Liver (tissue), 9 donors: Measurements from ENCODE around the gene FANK1. TPM values are rescaled to one million over a fixed set of nuclear protein-coding genes. Genes with fewer than 3 reads are reported as not detected.
"Not testable (repeated sequence)": the region's sequence is repeated elsewhere in the genome, so short reads cannot be mapped to it uniquely, and the experiment has no call there.

ENCODE experiments used
- DNase-seq: peaks from one replicate; pipeline ENCODE4 v3.0.0-alpha.2; 2017; ENCODE audit warnings: low spot score
- H3K27ac ChIP-seq, 2 donors: one replicate each; pipeline ENCODE4 v1.7.0; 2013; ENCODE audit warnings: inconsistent platforms in 2 of 2, low read length in 2 of 2, control low read depth in 1 of 2, low read depth in 1 of 2, mild to moderate bottlenecking in 1 of 2
- H3K27me3 ChIP-seq, 4 donors: one replicate each; pipeline versions ENCODE4 v1.6.1 to v1.7.0; 2013; ENCODE audit warnings: low read length in 3 of 4, inconsistent platforms in 1 of 4, mild to moderate bottlenecking in 1 of 4, moderate library complexity in 1 of 4; ENCODE audit not compliant: control insufficient read depth in 4 of 4, insufficient read depth in 4 of 4
- H3K36me3 ChIP-seq, 4 donors: one replicate each; pipeline versions ENCODE4 v1.6.1 to v1.7.0; 2013; ENCODE audit warnings: low read length in 3 of 4, mild to moderate bottlenecking in 3 of 4, low read depth in 1 of 4, moderate library complexity in 1 of 4; ENCODE audit not compliant: control insufficient read depth in 4 of 4, insufficient read depth in 3 of 4
- H3K4me1 ChIP-seq, 4 donors: one replicate each; pipeline versions ENCODE4 v1.6.1 to v1.7.0; 2013; ENCODE audit warnings: low read length in 3 of 4, mild to moderate bottlenecking in 3 of 4, moderate library complexity in 1 of 4; ENCODE audit not compliant: control insufficient read depth in 4 of 4, insufficient read depth in 4 of 4
- H3K4me3 ChIP-seq, 3 donors: one replicate each; pipeline versions ENCODE4 v1.6.1 to v1.7.0; 2013; ENCODE audit warnings: low read length in 3 of 3, control low read depth in 1 of 3, low read depth in 1 of 3, mild to moderate bottlenecking in 1 of 3
- H3K9ac ChIP-seq, 2 donors: one replicate each; pipeline ENCODE4 v1.7.0; 2013; ENCODE audit warnings: low read length in 2 of 2, mild to moderate bottlenecking in 2 of 2, moderate library complexity in 2 of 2, control low read depth in 1 of 2, low read depth in 1 of 2
- H3K9me3 ChIP-seq, 4 donors: one replicate each; pipeline versions ENCODE4 v1.6.1 to v1.7.0; 2013; ENCODE audit warnings: low read length in 3 of 4; ENCODE audit not compliant: control insufficient read depth in 4 of 4
- ATF3 ChIP-seq: IDR thresholded peaks from 2 replicates; pipeline ENCODE4 v1.6.1; 2016; ENCODE audit warnings: antibody characterized with exemption
- CTCF ChIP-seq: fragments of 150-350 bp; IDR thresholded peaks from 2 replicates; pipeline ENCODE4 v1.5.1; 2017; ENCODE audit warnings: improper control_type of control experiment, low read depth, low read length; ENCODE audit not compliant: missing input control
- EGR1 ChIP-seq, 2 donors: IDR thresholded peaks; 2 replicates each; pipeline ENCODE4 v1.6.1; 2016 to 2018; ENCODE audit warnings: antibody characterized with exemption in 2 of 2, low read depth in 2 of 2
- FOXA1 ChIP-seq: IDR thresholded peaks from 2 replicates; pipeline ENCODE4 v1.6.1; 2016; ENCODE audit warnings: antibody characterized with exemption
- FOXA2 ChIP-seq: IDR thresholded peaks from 2 replicates; pipeline ENCODE4 v1.6.1; 2016; ENCODE audit warnings: antibody characterized with exemption
- GABPA ChIP-seq, 2 donors: IDR thresholded peaks in 1 of 2; conservative IDR thresholded peaks in 1 of 2; 2 replicates each; pipeline ENCODE4 v1.6.1; 2016; ENCODE audit warnings: antibody characterized with exemption in 2 of 2, mild to moderate bottlenecking in 1 of 2, moderate library complexity in 1 of 2
- HNF4A ChIP-seq, 2 donors: conservative IDR thresholded peaks; 2 replicates each; pipeline ENCODE4 v1.6.1; 2016; ENCODE audit warnings: antibody characterized with exemption in 2 of 2, mild to moderate bottlenecking in 2 of 2
- JUND ChIP-seq, 2 donors: IDR thresholded peaks; 2 replicates each; pipeline ENCODE4 v1.6.1; 2016; ENCODE audit warnings: antibody characterized with exemption in 2 of 2
- NR2F2 ChIP-seq: IDR thresholded peaks from 2 replicates; pipeline ENCODE4 v1.6.1; 2016; ENCODE audit warnings: antibody characterized with exemption
- RXRA ChIP-seq, 2 donors: IDR thresholded peaks; 2 replicates each; pipeline ENCODE4 v1.6.1; 2017 to 2018; ENCODE audit warnings: antibody characterized with exemption in 2 of 2, mild to moderate bottlenecking in 1 of 2
- SP1 ChIP-seq: IDR thresholded peaks from 2 replicates; pipeline ENCODE4 v1.6.1; 2018; ENCODE audit warnings: antibody characterized with exemption, mild to moderate bottlenecking
- TAF1 ChIP-seq: conservative IDR thresholded peaks from 2 replicates; pipeline ENCODE4 v1.6.1; 2016; ENCODE audit warnings: antibody characterized with exemption, mild to moderate bottlenecking
- YY1 ChIP-seq: IDR thresholded peaks from 2 replicates; pipeline ENCODE4 v1.6.1; 2016; ENCODE audit warnings: antibody characterized with exemption, mild to moderate bottlenecking
- WGBS: extraction: QIAGEN DNeasy Blood & Tissue Kit; methylation state at CpG from one replicate; pipeline ENCODE4 v1.1.7; 2013; 5-methylcytosine and 5-hydroxymethylcytosine counted together
- polyA plus RNA-seq, 2 donors: library from polyadenylated mRNA; stranded (reverse) in 1 of 2; unstranded in 1 of 2; fragments of 200-250 nt in 1 of 2; fragments of >200 nt in 1 of 2; fragmentation: Nextera tagmentation in 1 of 2; extraction: Ambion mirVana in 1 of 2; gene quantifications; one replicate each; pipeline versions ENCODE4 v1.2.1 to v1.2.3, GENCODE V29; 2013 to 2015
- total RNA-seq, 2 donors: library from RNA; depleted of rRNA; stranded (reverse); fragments of >200 nt; gene quantifications; one replicate each; pipeline ENCODE4 v1.2.3, GENCODE V29; 2014
- TF ChIP-seq, protein P1 (sequence below): IDR thresholded peaks from 2 replicates; pipeline ENCODE4 v1.6.1; 2016; ENCODE audit warnings: antibody characterized with exemption
- TF ChIP-seq, protein P2 (sequence below): IDR thresholded peaks from 2 replicates; pipeline ENCODE4 v1.6.1; 2016; ENCODE audit warnings: antibody characterized with exemption
- TF ChIP-seq, protein P3 (sequence below): IDR thresholded peaks from 2 replicates; pipeline ENCODE4 v1.6.1; 2016; ENCODE audit warnings: antibody characterized with exemption, mild to moderate bottlenecking
- donor health status: healthy.
- donor health status: healthy.
- donor health status: healthy.
- donor health status: healthy.
- donor health status: healthy.

Gene FANK1
- total and polyA plus RNA-seq, 4 donors, result 0.28 TPM; not detected in 3

GRCh38 chr10:125908813-125909212, 12.4 kb downstream of the FANK1 start:
- not testable (repeated sequence) for H3K27me3 ChIP-seq, H3K36me3 ChIP-seq, DNase-seq, H3K27ac ChIP-seq, H3K4me1 ChIP-seq, H3K4me3 ChIP-seq, H3K9ac ChIP-seq, H3K9me3 ChIP-seq
- 42% methylated on average over 2 of the region's 2 CpGs for WGBS

GRCh38 chr10:125909491-125909890, 13.1 kb downstream of the FANK1 start:
- not testable (repeated sequence) for H3K36me3 ChIP-seq, DNase-seq, H3K4me3 ChIP-seq, H3K9ac ChIP-seq, H3K4me1 ChIP-seq, H3K27me3 ChIP-seq, H3K9me3 ChIP-seq, H3K27ac ChIP-seq
- 62% methylated on average over 3 of the region's 3 CpGs for WGBS

DNA sequence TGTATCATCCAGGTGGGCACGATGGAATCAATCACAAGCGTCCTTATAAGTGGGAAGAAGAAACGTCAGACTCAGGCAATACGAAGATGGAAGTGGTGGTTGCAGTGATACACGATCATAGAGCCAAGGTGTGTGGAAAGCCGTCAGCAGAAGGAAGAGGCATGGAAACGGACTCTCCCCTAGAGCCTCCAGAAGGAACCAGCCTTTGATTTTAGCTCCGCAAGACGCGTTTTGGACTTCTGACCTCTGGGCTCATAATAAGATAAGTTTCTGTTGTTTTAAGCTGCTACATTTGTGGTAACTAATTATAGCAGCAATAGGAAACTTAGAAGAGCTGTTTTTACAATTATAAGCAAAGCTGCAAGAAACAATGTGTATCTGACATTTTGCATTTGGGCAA, 14.8 kb downstream of the FANK1 start:
- Histone ChIP-seq H3K4me3 (no peak overlapping the region), H3K27me3 (peaks cover 0 to 2% (median 0%) of the 10 kb centered on the region in 4 donors), H3K36me3 (no peaks in the 10 kb centered on the region), H3K9me3 (no peaks in the 10 kb centered on the region), H3K9ac (no peak overlapping the region), H3K4me1 (peaks cover 0 to 3% (median 0%) of the 10 kb centered on the region in 4 donors), H3K27ac (no peak overlapping the region)
- no peak for DNase-seq
- WGBS, result 59% methylated on average over 10 of the region's 10 CpGs
- TF ChIP-seq TAF1 (no peak), FOXA2 (no peak), NR2F2 (no peak), YY1 (no peak), JUND (IDR thresholded peaks at IDR 0.05) (no peak), FOXA1 (no peak), CTCF (no peak), SP1 (no peak), HNF4A (conservative IDR thresholded peaks at IDR 0.05) (no peak), EGR1 (IDR thresholded peaks at IDR 0.05; ENCODE audit: low read depth in 2 of 2) (no peak), GABPA (IDR thresholded peaks at IDR 0.05 in 1 of 2, conservative IDR thresholded peaks at IDR 0.05 in 1 of 2) (no peak), RXRA (IDR thresholded peaks at IDR 0.05) (no peak), ATF3 (no peak)
- TF ChIP-seq, protein P1, sequence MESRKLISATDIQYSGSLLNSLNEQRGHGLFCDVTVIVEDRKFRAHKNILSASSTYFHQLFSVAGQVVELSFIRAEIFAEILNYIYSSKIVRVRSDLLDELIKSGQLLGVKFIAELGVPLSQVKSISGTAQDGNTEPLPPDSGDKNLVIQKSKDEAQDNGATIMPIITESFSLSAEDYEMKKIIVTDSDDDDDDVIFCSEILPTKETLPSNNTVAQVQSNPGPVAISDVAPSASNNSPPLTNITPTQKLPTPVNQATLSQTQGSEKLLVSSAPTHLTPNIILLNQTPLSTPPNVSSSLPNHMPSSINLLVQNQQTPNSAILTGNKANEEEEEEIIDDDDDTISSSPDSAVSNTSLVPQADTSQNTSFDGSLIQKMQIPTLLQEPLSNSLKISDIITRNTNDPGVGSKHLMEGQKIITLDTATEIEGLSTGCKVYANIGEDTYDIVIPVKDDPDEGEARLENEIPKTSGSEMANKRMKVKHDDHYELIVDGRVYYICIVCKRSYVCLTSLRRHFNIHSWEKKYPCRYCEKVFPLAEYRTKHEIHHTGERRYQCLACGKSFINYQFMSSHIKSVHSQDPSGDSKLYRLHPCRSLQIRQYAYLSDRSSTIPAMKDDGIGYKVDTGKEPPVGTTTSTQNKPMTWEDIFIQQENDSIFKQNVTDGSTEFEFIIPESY, result no peak
- TF ChIP-seq, protein P2, sequence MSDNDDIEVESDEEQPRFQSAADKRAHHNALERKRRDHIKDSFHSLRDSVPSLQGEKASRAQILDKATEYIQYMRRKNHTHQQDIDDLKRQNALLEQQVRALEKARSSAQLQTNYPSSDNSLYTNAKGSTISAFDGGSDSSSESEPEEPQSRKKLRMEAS, result no peak
- TF ChIP-seq, protein P3, sequence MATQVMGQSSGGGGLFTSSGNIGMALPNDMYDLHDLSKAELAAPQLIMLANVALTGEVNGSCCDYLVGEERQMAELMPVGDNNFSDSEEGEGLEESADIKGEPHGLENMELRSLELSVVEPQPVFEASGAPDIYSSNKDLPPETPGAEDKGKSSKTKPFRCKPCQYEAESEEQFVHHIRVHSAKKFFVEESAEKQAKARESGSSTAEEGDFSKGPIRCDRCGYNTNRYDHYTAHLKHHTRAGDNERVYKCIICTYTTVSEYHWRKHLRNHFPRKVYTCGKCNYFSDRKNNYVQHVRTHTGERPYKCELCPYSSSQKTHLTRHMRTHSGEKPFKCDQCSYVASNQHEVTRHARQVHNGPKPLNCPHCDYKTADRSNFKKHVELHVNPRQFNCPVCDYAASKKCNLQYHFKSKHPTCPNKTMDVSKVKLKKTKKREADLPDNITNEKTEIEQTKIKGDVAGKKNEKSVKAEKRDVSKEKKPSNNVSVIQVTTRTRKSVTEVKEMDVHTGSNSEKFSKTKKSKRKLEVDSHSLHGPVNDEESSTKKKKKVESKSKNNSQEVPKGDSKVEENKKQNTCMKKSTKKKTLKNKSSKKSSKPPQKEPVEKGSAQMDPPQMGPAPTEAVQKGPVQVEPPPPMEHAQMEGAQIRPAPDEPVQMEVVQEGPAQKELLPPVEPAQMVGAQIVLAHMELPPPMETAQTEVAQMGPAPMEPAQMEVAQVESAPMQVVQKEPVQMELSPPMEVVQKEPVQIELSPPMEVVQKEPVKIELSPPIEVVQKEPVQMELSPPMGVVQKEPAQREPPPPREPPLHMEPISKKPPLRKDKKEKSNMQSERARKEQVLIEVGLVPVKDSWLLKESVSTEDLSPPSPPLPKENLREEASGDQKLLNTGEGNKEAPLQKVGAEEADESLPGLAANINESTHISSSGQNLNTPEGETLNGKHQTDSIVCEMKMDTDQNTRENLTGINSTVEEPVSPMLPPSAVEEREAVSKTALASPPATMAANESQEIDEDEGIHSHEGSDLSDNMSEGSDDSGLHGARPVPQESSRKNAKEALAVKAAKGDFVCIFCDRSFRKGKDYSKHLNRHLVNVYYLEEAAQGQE, result no peak
